H7 (cell line): ENCODE data around the gene C19orf73. TPM values are rescaled to one million over a fixed set of nuclear protein-coding genes. Genes with fewer than 3 reads are reported as not detected.

ENCODE experiments used
- DNase-seq: peaks from one replicate; pipeline ENCODE4 v3.0.0; 2012
- H3K27me3 ChIP-seq: 2 replicates; pipeline ENCODE4 v1.6.0; 2011; ENCODE audit warnings: mild to moderate bottlenecking, low read length; ENCODE audit not compliant: control insufficient read depth, insufficient read depth
- H3K36me3 ChIP-seq: replicated peaks from 2 replicates; pipeline ENCODE4 v1.5.1; 2011; ENCODE audit warnings: low read length; ENCODE audit not compliant: control insufficient read depth, insufficient read depth
- H3K4me3 ChIP-seq: 2 replicates; pipeline ENCODE4 v1.5.1; 2011; ENCODE audit warnings: low read depth, mild to moderate bottlenecking, control low read depth, low read length, moderate library complexity; ENCODE audit not compliant: insufficient read depth
- total RNA-seq: library from RNA; depleted of rRNA; stranded (reverse); fragments of >200 nt; shearing (Covaris generic); gene quantifications from 2 replicates; pipeline ENCODE4 v1.2.3, GENCODE V29; 2014

The C19orf73 gene
- total RNA-seq, 1 experiment from 2014 or later = 1.4 TPM

DNA sequence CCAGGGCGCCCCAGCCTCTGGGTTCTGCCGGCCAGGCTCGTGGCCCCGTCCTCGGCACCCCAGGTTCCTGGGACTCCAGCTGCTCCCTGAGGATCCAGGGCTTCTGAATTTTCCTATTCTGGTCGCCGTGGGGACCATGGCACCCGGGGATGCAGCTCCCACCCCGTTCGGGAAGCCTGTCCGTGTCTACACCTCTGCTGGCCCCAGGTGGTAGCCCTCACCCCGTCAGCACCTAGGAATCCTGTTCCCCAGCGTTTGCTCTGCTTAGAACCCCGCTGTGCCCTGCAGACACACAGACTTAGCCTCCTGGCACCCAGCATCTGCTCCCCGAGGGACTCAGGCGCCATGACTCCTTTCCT is 1.4 kb upstream of the C19orf73 start:
- Histone ChIP-seq H3K4me3 (no peak overlapping the region; the same call in 1 of the 2 replicates), H3K36me3 (no peaks in the 10 kb centered on the region), H3K27me3 (peaks cover 35% of the 10 kb centered on the region)
- DNase-seq = no peak

DNA sequence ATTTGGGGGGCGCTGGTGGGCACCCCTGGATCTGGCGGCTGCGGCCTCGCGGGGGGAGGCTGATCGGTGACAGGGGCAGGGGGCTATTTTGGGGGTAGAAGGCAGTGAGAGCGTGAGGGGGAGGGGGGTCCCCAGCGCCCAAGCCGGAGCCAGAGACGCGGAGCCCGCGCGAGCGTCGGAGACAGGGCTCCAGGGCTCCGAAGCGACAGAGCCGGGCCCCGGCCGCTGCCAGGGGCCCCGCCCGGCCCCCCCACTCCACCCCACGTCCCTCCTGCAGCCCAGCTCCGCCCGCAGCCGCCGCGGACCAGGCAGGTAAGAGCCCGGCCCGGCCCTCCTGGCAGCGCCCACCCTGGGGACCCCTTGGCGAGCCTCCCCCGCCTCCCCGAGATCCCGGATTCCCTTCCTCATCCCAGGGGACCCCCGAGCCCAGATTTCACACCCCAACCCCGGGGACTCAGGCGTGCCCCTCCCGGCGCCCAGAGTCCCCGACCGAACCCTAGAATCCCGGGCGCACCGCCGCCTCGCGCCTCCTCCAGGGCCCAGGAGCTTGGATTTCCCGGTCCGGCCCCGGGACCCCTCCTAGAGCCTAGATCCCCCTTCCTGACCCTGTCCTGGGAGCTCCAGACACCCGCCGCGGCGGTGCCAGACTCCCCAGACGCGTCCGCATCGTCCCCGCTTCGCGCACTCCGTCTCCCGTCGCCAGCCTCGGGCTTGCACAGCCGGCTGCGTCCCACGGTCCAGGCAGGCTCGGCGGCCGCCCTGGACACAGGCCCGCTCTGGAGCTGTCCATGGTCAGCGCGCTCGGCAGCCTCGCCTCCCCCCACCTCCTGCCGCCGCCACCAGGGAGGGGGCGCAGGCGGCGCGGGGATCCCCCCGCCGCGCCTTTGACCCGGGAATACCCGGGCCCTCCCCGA is 725 bp upstream of the C19orf73 start, which contains the start of gene PPFIA3:
TSS of gene PPFIA3 (plus strand) at position 134 of the 914 bp plus-strand sequence. CDS start 8,330 bp downstream, outside the sequence.
- peak; percentile 89 for DNase-seq
- Histone ChIP-seq H3K36me3 (no peaks in the 10 kb centered on the region), H3K27me3 (peaks cover 37% of the 10 kb centered on the region), H3K4me3 (peak within 1 kb of the TSS; percentile 96)

DNA sequence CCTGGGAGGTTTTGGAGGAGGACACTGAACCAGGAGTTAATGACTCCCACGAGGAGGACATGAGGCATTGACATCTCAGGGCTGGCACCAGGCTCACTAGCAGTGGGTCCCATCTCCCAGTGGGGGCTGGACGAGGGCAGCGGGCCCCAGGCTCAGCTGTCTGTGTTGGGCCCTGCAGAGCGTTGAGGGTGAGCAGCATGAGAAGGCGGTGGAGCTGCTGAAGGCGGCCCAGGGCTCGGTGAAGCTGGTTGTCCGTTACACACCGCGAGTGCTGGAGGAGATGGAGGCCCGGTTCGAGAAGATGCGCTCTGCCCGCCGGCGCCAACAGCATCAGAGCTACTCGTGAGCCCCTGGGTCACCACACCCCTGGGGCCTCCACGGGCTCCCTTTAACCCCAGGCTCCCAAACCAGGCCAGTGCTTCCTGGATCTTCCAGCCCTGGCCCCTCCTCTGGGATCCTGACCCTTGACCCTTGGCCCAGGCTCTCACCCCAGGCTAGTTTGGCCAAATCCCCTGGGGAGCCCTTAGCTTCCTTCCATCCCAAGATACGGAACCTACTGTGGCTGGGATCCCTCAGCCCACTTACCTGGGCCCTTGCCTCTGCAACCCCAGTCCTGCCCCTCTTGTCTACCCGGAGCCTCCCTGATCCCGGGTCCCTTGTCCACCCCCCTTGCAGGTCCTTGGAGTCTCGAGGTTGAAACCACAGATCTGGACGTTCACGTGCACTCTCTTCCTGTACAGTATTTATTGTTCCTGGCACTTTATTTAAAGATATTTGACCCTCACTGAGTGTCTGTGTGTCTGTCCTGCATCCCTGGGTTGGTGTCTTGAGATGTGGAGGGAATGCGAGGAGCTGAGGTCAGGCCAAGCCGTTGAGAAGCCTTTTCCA is 1.0 kb downstream of the C19orf73 start:
- peak; percentile 57 for DNase-seq
- H3K4me3 ChIP-seq = peak overlapping the region; percentile 96
- no peaks in the 10 kb centered on the region for H3K36me3 ChIP-seq
- H3K27me3 ChIP-seq = peaks cover 37% of the 10 kb centered on the region

DNA sequence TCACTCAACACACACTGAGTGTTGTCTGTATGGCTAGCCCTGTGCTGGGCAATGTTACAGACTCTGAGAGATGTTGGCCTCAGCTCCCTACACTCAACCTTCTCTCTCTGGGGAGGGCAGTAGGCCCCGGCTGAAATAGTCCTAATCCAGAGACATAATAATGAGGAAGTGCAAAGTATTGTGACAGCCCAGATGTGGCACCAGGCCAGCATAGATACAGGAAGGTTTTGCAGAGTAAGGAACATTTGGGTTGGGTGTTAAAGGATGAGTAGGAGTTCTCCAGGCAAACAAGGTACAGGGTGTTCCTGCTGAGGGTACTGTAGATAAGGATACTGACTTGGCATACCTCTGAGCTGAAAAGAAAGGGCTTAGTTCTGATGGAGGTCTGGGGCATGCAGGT is 2.4 kb downstream of the C19orf73 start:
- H3K36me3 ChIP-seq = no peaks in the 10 kb centered on the region
- H3K27me3 ChIP-seq = peaks cover 32% of the 10 kb centered on the region
- H3K4me3 ChIP-seq = no peak overlapping the region
- DNase-seq = no peak

DNA sequence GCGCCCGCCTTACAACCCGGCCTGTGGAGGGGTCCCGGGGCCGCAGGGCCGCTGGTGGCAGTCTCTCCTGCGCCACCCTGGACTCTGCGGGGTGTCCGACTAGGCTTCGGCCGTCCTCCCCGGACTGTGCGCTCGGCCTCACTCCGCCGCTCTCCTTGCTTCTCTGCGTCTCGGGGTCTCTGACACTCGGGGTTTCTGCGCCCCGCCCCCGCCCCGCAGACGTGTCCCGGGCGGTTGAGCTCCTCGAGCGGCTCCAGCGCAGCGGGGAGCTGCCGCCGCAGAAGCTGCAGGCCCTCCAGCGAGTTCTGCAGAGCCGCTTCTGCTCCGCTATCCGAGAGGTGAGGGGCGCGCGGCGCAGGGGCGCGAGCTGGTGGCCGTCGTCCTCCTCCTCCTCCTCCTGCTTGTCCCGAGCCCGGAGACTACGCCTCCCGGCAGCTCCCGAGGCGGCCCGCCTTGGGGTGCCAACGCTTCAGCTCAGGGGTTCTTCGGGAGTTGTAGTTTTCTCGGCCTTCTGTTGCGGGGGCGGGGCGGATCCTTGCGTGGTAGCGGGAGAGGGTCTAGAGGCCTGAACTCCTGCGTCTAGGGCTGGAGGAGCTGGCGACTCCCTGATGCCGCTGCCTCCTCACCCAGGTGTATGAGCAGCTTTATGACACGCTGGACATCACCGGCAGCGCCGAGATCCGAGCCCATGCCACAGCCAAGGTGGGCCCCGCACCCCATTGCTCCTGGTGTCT is 4.1 kb downstream of the C19orf73 start:
- no peaks in the 10 kb centered on the region for H3K36me3 ChIP-seq
- peak overlapping the region; percentile 80 for H3K4me3 ChIP-seq
- H3K27me3 ChIP-seq = peaks cover 18% of the 10 kb centered on the region
- DNase-seq = peak; percentile 91

DNA sequence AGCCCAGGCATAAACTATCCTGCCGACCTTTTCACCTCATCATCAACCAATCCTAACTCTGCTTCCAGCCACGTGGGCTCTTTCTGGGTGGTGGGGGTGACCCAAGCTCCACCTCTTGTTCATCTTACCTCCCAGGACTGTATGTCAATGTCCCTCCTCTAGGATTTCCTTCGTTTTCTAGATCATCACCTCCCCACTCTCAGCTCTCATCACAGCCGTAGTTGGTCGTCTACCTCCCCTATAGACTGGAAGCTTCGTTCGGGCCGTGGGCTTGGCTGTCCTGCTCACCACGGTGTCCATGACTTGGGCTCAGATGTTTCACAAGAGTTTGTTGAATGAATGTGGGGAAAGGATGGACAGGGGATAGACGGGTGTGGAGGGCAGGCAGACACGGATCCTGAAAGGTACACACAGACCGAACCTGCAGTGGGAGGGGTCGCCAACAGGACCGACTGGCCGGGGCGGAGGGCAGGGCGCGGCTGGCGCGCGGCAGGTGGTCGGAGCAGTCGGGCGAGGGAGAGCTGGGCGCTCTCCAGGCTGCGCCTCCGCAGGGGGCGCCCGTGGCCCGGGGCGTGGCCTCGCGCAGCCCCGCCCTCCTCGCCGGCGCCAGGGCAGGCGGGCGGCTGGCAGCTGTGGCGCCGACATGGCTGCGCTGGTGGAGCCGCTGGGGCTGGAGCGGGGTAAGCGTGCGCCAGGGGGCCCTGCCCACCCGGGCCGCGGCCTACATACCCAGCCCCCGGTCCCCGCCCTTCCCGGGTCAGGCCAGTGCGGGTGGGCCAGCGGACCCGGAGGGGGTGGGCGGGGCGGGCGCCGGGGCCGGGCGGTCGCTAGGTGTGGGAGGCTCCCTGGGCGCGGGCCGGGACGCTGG is 4.9 kb downstream of the C19orf73 start, which contains the start of gene LIN7B:
TSS of gene LIN7B (plus strand) at position 609 of the 868 bp plus-strand sequence. CDS start at position 644, 35 bp downstream.
- peaks cover 1% of the 10 kb centered on the region; the same call in 1 of the 2 replicates for H3K36me3 ChIP-seq
- peak; percentile 97 for DNase-seq

DNA sequence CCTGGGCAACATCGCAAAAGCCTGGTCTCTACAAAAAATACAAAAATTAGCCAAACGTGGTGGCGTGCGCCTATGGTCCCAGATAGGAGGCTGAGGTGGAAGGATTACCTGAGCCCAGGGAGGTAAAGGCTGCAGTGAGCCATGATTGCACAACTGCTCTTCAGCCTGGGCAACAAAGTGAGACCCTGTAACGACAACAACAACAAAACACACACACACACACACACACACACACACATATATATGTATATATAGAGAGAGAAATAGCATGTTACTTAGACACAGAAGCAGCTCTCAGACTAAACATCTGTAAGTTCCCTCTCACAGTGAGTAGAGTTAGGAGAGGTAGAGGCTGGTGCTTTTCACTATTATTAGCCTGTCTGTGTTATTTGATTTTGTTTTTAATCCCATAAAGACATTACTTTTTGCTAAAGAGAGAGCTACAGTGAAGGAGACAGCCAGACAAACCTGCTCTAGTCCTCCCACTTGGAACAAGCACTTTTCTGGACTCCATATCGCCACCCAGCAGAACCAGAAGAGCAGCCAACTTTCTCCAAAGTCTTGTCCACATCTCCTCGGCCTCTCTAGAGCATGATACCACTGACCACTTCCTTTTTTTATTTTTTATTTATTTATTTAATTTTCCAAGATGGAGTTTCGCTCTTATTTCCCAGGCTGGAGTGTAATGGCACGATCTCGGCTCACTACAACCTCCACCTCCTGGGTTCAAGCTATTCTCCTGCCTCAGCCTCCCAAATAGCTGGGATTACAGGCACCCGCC is 7.5 kb downstream of the C19orf73 start:
- H3K27me3 ChIP-seq = peaks cover 13% of the 10 kb centered on the region
- no peak overlapping the region for H3K4me3 ChIP-seq
- DNase-seq = no peak
- peaks cover 11% of the 10 kb centered on the region for H3K36me3 ChIP-seq

More for the DNA sequence above, 4.9 kb downstream of the C19orf73 start, which contains the start of gene LIN7B:
- peaks cover 13% of the 10 kb centered on the region for H3K27me3 ChIP-seq
- H3K4me3 ChIP-seq = peak within 1 kb of the TSS; percentile 80

DNA sequence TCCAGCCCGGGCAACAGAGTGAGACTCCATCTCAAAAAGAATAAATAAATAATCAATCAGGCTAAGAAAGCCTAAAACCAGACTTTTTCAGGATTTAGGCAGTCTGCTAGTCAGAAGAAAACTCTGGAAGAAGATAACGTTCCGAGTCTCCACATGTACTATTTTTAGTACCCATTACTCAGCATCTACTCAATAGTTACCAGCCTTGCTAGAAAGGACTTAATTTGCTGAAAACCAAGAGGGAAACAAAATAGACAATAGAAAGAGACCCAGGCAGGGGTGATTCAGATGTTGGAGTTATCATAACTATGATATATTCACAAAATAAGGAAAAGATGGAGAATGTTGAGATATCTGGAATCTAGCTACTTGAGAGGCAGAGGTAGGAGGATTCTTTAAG is 8.4 kb downstream of the C19orf73 start:
- no peak for DNase-seq
- no peak overlapping the region for H3K4me3 ChIP-seq
- peaks cover 17% of the 10 kb centered on the region for H3K36me3 ChIP-seq
- peaks cover 13% of the 10 kb centered on the region for H3K27me3 ChIP-seq

DNA sequence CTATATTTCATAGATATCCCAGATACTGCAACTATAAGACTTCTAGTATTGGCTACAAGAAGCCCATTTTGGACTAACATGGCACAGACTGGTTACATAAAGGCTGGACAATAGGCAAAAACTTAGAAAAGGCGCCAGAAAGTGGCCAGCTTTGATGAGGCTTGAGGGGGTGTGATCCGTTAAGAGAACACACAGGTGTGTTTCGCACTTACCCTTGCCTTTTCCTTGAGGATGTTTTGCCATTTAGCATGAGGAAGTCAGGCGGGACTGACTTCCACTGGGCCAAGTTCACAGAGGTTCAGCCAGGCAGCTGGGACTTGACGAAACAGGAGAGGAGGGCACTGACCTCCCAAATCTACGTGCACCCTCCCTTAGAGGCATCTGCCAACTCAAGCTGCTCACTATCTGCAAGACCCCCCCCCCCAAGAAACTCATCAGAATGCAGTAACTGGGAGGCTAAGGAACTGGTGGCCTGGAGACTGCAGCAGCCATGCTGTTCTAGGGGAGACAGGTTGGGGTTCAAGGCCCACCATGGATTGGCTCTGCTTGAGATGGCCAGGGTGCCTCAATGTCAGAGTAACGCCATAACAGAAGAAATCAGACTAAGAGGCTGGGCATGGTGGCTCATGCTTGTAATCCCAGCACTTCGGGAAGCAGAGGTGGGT is 9.2 kb downstream of the C19orf73 start:
- peaks cover 5% of the 10 kb centered on the region; the same call in 1 of the 2 replicates for H3K27me3 ChIP-seq
- DNase-seq = no peak
- H3K4me3 ChIP-seq = no peak overlapping the region
- peaks cover 21% of the 10 kb centered on the region for H3K36me3 ChIP-seq

DNA sequence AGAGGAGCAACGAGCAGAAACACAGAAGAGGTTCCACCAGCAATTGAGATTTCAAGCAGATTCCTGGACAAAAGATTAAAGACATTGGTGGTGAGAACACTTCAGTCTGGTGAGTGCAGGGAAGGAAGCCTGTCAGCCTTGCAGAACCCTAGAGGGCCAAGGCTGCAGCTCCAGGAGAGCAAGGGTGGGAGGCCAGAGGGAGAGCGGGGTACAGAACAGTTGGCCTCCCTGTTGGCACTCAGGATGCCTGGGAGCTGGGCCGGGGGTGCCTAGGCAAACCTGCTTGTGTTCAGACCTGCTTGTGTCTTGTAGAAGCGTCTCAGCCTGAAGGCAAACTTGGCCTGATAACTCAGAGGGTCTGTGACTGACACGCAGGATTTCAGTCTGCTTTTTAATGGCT is 9.9 kb downstream of the C19orf73 start:
- H3K36me3 ChIP-seq = peaks cover 23% of the 10 kb centered on the region
- H3K4me3 ChIP-seq = no peak overlapping the region
- DNase-seq = no peak

DNA sequence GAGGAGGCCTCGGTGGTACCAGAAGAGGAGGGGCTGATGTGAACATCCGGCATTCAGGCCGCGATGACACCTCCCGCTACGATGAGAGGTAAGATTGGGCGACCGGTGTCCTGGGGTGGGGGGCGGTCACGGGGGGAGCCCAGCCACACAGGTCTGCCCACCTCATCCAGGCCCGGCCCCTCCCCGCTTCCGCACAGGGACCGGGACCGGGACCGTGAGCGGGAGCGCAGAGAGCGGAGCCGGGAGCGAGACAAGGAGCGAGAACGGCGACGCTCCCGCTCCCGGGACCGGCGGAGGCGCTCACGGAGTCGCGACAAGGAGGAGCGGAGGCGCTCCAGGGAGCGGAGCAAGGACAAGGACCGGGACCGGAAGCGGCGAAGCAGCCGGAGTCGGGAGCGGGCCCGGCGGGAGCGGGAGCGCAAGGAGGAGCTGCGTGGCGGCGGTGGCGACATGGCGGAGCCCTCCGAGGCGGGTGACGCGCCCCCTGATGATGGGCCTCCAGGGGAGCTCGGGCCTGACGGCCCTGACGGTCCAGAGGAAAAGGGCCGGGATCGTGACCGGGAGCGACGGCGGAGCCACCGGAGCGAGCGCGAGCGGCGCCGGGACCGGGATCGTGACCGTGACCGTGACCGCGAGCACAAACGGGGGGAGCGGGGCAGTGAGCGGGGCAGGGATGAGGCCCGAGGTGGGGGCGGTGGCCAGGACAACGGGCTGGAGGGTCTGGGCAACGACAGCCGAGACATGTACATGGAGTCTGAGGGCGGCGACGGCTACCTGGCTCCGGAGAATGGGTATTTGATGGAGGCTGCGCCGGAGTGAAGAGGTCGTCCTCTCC is 11.1 kb downstream of the C19orf73 start:
- Histone ChIP-seq H3K36me3 (peaks cover 26% of the 10 kb centered on the region), H3K27me3 (no peaks in the 10 kb centered on the region), H3K4me3 (no peak overlapping the region)
- no peak for DNase-seq

More for the DNA sequence above, 9.9 kb downstream of the C19orf73 start:
- peaks cover 2% of the 10 kb centered on the region; the same call in 1 of the 2 replicates for H3K27me3 ChIP-seq
